Measurements from ENCODE around the gene ARHGEF19. TPM values are rescaled to one million over a fixed set of nuclear protein-coding genes. Genes with fewer than 3 reads are reported as not detected.

Gene ARHGEF19
- total and polyA plus RNA-seq, 2 of the 13 experiments (the other 11 are each of a cell fraction or from before 2014, with no cell fraction given), result 1.7 to 1.8 TPM

DNA sequence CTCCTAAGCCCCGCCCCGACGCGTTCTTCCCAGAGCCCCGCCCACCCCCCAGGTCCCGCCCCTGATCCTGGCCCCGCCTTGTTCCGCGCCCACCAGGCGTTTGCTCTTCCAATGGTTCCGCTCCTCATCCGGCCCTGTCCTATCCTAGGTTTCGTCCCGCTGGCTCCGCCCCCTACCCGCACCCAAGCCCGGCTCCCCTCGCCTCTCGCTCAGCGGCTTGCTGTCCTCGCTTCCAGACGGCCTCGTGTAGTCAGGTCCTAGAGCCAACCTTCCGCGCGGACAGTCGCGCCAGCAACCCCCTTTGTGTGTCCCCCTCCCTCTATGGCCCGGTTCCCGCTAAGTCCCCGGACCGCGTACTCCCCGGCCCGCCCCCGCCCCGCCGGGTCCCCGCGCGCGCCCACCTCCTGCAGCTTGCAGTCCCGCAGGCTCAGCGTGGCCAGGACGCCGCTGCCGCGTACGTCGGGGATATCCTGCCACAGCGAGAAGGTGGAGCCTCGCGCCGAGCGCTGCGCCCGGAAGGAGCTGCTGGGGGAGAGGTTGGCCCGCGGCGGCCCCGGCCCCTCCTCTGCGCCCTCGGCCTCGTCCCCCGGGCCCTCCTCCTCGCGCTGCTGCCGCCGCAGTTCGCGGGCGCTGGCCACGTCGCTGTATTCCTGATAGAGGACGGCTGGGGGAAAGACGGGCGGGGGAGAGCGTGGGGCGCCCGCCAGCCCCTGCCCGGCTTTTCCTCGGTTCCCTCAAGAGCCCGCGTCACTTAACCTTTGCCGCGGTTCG is 5.7 kb downstream of the ARHGEF19 start (continued):
- TF ChIP-seq, protein P1, sequence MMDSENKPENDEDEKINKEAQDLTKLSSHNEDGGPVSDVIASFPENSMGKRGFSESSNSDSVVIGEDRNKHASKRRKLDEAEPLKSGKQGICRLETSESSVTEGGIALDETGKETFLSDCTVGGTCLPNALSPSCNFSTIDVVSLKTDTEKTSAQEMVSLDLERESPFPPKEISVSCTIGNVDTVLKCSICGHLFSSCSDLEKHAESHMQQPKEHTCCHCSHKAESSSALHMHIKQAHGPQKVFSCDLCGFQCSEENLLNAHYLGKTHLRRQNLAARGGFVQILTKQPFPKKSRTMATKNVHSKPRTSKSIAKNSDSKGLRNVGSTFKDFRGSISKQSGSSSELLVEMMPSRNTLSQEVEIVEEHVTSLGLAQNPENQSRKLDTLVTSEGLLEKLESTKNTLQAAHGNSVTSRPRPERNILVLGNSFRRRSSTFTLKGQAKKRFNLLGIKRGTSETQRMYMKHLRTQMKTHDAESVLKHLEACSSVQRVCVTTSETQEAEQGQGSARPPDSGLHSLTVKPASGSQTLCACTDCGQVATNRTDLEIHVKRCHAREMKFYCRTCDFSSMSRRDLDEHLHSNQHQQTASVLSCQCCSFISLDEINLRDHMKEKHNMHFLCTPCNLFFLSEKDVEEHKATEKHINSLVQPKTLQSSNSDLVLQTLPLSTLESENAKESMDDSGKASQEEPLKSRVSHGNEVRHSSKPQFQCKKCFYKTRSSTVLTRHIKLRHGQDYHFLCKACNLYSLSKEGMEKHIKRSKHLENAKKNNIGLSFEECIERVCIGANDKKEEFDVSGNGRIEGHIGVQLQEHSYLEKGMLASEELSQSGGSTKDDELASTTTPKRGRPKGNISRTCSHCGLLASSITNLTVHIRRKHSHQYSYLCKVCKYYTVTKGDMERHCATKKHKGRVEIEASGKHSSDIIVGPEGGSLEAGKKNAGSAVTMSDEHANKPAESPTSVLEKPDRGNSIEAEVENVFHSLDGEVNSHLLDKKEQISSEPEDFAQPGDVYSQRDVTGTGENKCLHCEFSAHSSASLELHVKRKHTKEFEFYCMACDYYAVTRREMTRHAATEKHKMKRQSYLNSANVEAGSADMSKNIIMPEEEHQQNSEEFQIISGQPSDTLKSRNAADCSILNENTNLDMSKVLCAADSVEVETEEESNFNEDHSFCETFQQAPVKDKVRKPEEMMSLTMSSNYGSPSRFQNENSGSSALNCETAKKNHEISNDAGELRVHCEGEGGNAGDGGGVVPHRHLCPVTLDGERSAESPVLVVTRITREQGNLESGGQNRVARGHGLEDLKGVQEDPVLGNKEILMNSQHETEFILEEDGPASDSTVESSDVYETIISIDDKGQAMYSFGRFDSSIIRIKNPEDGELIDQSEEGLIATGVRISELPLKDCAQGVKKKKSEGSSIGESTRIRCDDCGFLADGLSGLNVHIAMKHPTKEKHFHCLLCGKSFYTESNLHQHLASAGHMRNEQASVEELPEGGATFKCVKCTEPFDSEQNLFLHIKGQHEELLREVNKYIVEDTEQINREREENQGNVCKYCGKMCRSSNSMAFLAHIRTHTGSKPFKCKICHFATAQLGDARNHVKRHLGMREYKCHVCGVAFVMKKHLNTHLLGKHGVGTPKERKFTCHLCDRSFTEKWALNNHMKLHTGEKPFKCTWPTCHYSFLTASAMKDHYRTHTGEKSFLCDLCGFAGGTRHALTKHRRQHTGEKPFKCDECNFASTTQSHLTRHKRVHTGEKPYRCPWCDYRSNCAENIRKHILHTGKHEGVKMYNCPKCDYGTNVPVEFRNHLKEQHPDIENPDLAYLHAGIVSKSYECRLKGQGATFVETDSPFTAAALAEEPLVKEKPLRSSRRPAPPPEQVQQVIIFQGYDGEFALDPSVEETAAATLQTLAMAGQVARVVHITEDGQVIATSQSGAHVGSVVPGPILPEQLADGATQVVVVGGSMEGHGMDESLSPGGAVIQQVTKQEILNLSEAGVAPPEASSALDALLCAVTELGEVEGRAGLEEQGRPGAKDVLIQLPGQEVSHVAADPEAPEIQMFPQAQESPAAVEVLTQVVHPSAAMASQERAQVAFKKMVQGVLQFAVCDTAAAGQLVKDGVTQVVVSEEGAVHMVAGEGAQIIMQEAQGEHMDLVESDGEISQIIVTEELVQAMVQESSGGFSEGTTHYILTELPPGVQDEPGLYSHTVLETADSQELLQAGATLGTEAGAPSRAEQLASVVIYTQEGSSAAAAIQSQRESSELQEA (CRISPR knock-in tag; IDR thresholded peaks at IDR 0.05; ENCODE audit: not compliant biosample characterization), result peak; percentile 81
- TF ChIP-seq, protein P2, sequence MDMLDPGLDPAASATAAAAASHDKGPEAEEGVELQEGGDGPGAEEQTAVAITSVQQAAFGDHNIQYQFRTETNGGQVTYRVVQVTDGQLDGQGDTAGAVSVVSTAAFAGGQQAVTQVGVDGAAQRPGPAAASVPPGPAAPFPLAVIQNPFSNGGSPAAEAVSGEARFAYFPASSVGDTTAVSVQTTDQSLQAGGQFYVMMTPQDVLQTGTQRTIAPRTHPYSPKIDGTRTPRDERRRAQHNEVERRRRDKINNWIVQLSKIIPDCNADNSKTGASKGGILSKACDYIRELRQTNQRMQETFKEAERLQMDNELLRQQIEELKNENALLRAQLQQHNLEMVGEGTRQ (IDR thresholded peaks at IDR 0.05; ENCODE audit: low read depth, low read length), result no peak
- TF ChIP-seq, protein P2 (CRISPR knock-in tag; IDR thresholded peaks at IDR 0.05; ENCODE audit: borderline replicate concordance), result no peak
- TF ChIP-seq ZNF337 (CRISPR knock-in tag; IDR thresholded peaks at IDR 0.05; ENCODE audit: borderline replicate concordance, low read depth) (no peak), HNRNPH1 (optimal IDR thresholded peaks at IDR 0.05; ENCODE audit: low read depth, low read length) (no peak), ZMAT3 (CRISPR knock-in tag; conservative IDR thresholded peaks at IDR 0.05) (peak; percentile 79; the same call in 1 of the 2 replicates), ZNF136 (CRISPR knock-in tag; IDR thresholded peaks at IDR 0.05; ENCODE audit: low read depth) (no peak), ZNF484 (CRISPR knock-in tag; IDR thresholded peaks at IDR 0.05; ENCODE audit: borderline replicate concordance, low read depth) (no peak), DR1 (CRISPR knock-in tag; IDR thresholded peaks at IDR 0.05) (no peak), ZNF572 (CRISPR knock-in tag; IDR thresholded peaks at IDR 0.05) (no peak), ZFP41 (CRISPR knock-in tag; IDR thresholded peaks at IDR 0.05; ENCODE audit: borderline replicate concordance) (0 out of 2 replicates have a peak, but pooled peaks have one; percentile 26), IRX3 (CRISPR knock-in tag; IDR thresholded peaks at IDR 0.05; ENCODE audit: borderline replicate concordance, low read depth) (no peak), NONO (IDR thresholded peaks at IDR 0.05) (no peak), NONO (CRISPR knock-in tag; conservative IDR thresholded peaks at IDR 0.05) (peak; percentile 75; the same call in 1 of the 2 replicates), ZNF790 (CRISPR knock-in tag; IDR thresholded peaks at IDR 0.05; ENCODE audit: borderline replicate concordance) (0 out of 2 replicates have a peak, but pooled peaks have one; percentile 80), KLF16 (CRISPR knock-in tag; IDR thresholded peaks at IDR 0.05) (0 out of 4 replicates have a peak, but pooled peaks of 1 of the 2 experiments have one; percentile 47)
- TF ChIP-seq, protein P3, sequence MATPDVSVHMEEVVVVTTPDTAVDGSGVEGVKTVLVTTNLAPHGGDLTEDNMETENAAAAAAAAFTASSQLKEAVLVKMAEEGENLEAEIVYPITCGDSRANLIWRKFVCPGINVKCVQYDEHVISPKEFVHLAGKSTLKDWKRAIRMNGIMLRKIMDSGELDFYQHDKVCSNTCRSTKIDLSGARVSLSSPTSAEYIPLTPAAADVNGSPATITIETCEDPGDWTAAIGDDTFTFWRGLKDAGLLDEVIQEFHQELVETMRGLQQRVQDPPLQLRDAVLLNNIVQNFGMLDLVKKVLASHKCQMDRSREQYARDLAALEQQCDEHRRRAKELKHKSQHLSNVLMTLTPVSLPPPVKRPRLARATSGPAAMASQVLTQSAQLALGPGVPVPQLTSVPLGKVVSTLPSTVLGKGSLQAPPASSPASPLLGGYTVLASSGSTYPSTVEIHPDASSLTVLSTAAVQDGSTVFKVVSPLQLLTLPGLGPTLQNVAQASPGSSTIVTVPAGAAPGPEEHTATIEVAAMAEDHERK (CRISPR knock-in tag; IDR thresholded peaks at IDR 0.05; ENCODE audit: low read depth), result no peak

All from HepG2 (cell line).